MCF 10A (cell line): Measurements from ENCODE around the gene CILP2. TPM values are rescaled to one million over a fixed set of nuclear protein-coding genes. Genes with fewer than 3 reads are reported as not detected.
A peak's percentile ranks its signal among the peaks of the same experiment; 100 is the strongest.

Experiments used
- BruUV-seq: library from RNA; stranded (reverse); fragments of 400-500 nt; replicated peaks from 2 replicates; lab custom pipeline; 2021; lab: Mats Ljungman, UMichigan
- CTCF ChIA-PET: fragments of 300-600 bp; sonication (Branson Sonifier 250); formaldehyde crosslinking; extraction: SDS; loops from one replicate; lab custom pipeline; 2021; ENCODE audit warnings: antibody characterized with exemption, inconsistent platforms; lab: Yijun Ruan, JAX
- POLR2A ChIA-PET: fragments of 300-600, 350-650 bp; sonication (Branson Sonifier 250); formaldehyde crosslinking; extraction: SDS; loops from one replicate; lab custom pipeline; 2020; ENCODE audit warnings: antibody characterized with exemption, inconsistent platforms; lab: Yijun Ruan, JAX
- DNase-seq: peaks from one replicate; pipeline ENCODE4 v3.0.0-alpha.2; 2018; ENCODE audit not compliant: unreplicated experiment
- H3K27ac Mint-ChIP-seq: one replicate; pipeline ENCODE4 v1.8.0; 2022; ENCODE audit warnings: mild to moderate bottlenecking, low read depth, mixed read lengths; ENCODE audit not compliant: unreplicated experiment
- H3K27me3 Mint-ChIP-seq: one replicate; pipeline ENCODE4 v1.8.0; 2022; ENCODE audit warnings: mixed read lengths; ENCODE audit not compliant: insufficient read depth, unreplicated experiment
- H3K36me3 Mint-ChIP-seq: one replicate; pipeline ENCODE4 v1.8.0; 2022; ENCODE audit warnings: mild to moderate bottlenecking, moderate library complexity, mixed read lengths; ENCODE audit not compliant: insufficient read depth, unreplicated experiment
- H3K4me1 Mint-ChIP-seq: one replicate; pipeline ENCODE4 v1.8.0; 2022; ENCODE audit warnings: mixed read lengths; ENCODE audit not compliant: insufficient read depth, unreplicated experiment
- H3K4me3 Mint-ChIP-seq: one replicate; pipeline ENCODE4 v1.8.0; 2022; ENCODE audit warnings: mild to moderate bottlenecking, moderate library complexity, mixed read lengths; ENCODE audit not compliant: unreplicated experiment
- H3K9me3 Mint-ChIP-seq: one replicate; pipeline ENCODE4 v1.8.0; 2022; ENCODE audit warnings: mixed read lengths; ENCODE audit not compliant: unreplicated experiment
- intact Hi-C: fragments of 100-400 bp; cut with micrococcal nuclease; formaldehyde crosslinking; loops from 2 replicates; pipeline ENCODE4 v1.14.1; 2022
- total RNA-seq: library from RNA; stranded (reverse); gene quantifications from 2 replicates; pipeline ENCODE4 v1.2.3, GENCODE V29; 2022
- TF ChIP-seq, protein P1 (sequence below): fragments of 200-600 bp; IDR thresholded peaks from one replicate; pipeline ENCODE4 v1.8.0; 2022; ENCODE audit warnings: antibody characterized with exemption, mild to moderate bottlenecking; ENCODE audit not compliant: unreplicated experiment

The CILP2 gene
- total RNA-seq, 1 experiment from 2014 or later = 0.12 TPM

DNA sequence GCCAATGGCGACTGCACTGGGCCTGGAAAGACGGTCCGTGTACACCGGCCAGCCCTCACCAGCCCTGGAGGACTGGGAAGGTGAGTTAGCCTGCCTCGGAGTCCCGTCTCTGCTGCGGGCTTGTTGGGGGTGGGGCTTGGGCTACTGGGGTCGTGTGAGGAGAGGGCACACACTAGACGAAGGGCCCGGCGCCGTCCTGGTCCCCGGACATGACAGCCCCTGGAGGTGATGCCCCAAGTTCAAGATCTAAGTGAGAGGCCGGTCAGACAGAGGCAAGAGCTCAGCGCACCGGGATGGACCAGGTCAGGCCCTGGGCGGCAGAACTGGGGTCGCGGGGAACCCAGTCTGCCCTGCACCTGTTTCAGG, 1.6 kb downstream of the CILP2 start:
- TF ChIP-seq, protein P1, sequence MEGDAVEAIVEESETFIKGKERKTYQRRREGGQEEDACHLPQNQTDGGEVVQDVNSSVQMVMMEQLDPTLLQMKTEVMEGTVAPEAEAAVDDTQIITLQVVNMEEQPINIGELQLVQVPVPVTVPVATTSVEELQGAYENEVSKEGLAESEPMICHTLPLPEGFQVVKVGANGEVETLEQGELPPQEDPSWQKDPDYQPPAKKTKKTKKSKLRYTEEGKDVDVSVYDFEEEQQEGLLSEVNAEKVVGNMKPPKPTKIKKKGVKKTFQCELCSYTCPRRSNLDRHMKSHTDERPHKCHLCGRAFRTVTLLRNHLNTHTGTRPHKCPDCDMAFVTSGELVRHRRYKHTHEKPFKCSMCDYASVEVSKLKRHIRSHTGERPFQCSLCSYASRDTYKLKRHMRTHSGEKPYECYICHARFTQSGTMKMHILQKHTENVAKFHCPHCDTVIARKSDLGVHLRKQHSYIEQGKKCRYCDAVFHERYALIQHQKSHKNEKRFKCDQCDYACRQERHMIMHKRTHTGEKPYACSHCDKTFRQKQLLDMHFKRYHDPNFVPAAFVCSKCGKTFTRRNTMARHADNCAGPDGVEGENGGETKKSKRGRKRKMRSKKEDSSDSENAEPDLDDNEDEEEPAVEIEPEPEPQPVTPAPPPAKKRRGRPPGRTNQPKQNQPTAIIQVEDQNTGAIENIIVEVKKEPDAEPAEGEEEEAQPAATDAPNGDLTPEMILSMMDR = no peak
- ChIA-PET POLR2A (no interaction called here), CTCF (no interaction called here)
- DNase-seq = no peak
- Mint-ChIP-seq H3K27ac (no peak overlapping the region), H3K9me3 (no peaks in the 10 kb centered on the region), H3K4me1 (no peaks in the 10 kb centered on the region), H3K36me3 (peaks cover 7% of the 10 kb centered on the region), H3K27me3 (no peaks in the 10 kb centered on the region), H3K4me3 (no peak overlapping the region)
- intact Hi-C loops = no loop called here
- BruUV-seq = no TSS peak

DNA sequence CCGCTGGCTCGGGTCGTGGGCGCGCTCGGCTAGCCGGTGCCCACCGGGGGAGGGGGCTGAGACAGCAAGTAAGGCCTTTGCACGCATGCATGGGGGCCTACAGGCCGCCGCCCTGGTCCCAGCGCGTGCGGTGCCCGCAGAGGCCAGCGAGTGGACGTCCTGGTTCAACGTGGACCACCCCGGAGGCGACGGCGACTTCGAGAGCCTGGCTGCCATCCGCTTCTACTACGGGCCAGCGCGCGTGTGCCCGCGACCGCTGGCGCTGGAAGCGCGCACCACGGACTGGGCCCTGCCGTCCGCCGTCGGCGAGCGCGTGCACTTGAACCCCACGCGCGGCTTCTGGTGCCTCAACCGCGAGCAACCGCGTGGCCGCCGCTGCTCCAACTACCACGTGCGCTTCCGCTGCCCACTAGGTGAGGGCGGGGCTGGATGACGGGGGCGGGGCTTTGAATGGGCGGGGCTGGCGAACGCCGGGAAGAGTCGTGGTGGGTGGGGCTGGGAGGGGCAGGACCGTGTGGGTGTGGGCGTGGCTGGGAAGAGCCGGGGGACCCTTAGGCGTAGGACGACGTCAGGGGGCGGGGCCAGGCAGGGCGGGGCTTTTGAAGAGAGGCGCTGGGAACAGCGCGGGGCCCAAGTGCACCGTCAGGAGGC, 2.1 kb downstream of the CILP2 start:
- DNase-seq = no peak
- Mint-ChIP-seq H3K36me3 (peaks cover 7% of the 10 kb centered on the region), H3K27me3 (no peaks in the 10 kb centered on the region), H3K4me1 (no peaks in the 10 kb centered on the region), H3K27ac (no peak overlapping the region), H3K4me3 (no peak overlapping the region), H3K9me3 (no peaks in the 10 kb centered on the region)
- BruUV-seq = no TSS peak
- POLR2A ChIA-PET = interaction anchor here (0.7 kb wide), 1 partner anchor 50 kb away, joined by 3 read pairs; no protein-coding TSS in a partner anchor
- CTCF ChIA-PET = no interaction called here
- TF ChIP-seq, protein P1 = no peak
- intact Hi-C loops = no loop called here

DNA sequence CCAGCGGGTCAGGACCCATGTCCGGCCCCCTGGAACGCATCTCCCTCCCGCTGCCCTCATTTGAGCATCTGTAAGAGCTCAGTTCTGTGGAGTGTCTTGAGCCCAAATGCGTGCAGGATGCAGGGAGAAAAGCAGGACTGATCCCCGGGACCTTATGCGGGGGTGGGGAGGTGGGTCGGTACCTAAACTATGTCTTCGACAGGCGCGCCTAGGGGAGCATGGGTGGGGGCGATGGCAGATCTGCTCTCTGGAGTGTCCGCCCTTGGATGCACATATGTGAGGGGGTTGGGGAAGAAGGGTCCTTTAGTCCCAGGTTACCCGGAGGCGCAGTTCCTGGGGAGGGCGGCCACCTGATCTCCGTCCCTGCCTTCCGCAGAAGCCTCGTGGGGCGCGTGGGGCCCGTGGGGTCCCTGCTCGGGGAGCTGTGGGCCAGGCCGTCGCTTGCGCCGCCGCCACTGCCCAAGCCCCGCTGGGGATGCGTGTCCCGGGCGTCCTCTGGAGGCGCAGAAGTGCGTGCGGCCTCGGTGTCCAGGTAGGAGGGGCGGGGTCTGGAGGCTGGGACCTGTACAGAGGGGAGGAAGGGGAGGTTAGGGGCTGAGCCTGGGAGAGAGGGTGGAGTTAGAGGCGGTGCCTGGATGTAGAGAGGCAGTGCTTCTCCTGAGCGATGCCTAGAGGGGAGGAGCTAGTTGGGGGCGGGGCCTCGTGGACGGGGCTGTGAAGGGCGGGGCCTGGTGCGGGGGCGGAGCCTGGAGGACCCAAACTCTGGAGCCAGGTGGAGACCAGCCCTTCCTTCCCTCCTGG, 2.9 kb downstream of the CILP2 start:
- peak; percentile 46 for DNase-seq
- intact Hi-C loops = no loop called here
- POLR2A ChIA-PET = interaction anchor here (0.7 kb wide), 2 partner anchors 49 to 235 kb away, joined by 3 read pairs; no protein-coding TSS in a partner anchor
- TF ChIP-seq, protein P1 = no peak
- H3K36me3 Mint-ChIP-seq = peaks cover 7% of the 10 kb centered on the region
- H3K9me3 Mint-ChIP-seq = no peaks in the 10 kb centered on the region
- CTCF ChIA-PET = no interaction called here
- BruUV-seq = no TSS peak
- H3K4me1 Mint-ChIP-seq = no peaks in the 10 kb centered on the region
- H3K27ac Mint-ChIP-seq = no peak overlapping the region
- no peak overlapping the region for H3K4me3 Mint-ChIP-seq
- no peaks in the 10 kb centered on the region for H3K27me3 Mint-ChIP-seq

DNA sequence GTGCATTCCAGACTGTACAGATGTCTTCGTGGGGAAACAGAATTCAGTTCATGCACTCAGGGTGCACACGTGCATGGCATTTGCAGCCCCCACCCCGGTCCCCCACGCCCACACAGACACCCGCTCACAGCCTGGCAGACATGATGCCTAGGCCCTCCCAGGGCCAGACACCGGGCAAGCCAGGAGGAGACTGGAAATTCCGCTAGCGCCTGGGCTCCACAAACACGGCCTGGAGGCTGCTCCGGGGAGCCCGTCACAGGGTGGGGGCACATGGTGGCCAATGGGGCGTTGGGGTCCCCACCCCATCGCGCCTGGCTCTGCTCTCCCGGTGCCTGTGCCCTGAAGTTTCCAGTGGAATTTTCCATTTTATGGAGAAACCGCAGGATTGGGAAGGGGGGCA, 3.6 kb downstream of the CILP2 start:
- intact Hi-C loops = no loop called here
- H3K36me3 Mint-ChIP-seq = peaks cover 6% of the 10 kb centered on the region
- no peaks in the 10 kb centered on the region for H3K9me3 Mint-ChIP-seq
- H3K4me1 Mint-ChIP-seq = no peaks in the 10 kb centered on the region
- no TSS peak for BruUV-seq
- ChIA-PET POLR2A (interaction anchor here (0.7 kb wide), 1 partner anchor 234 kb away, joined by 3 read pairs; no protein-coding TSS in a partner anchor), CTCF (no interaction called here)
- H3K4me3 Mint-ChIP-seq = no peak overlapping the region
- H3K27me3 Mint-ChIP-seq = no peaks in the 10 kb centered on the region
- no peak for DNase-seq
- TF ChIP-seq, protein P1 = no peak
- H3K27ac Mint-ChIP-seq = no peak overlapping the region
